IMR-90 (cell line): ENCODE data around the gene CRYGN. TPM values are rescaled to one million over a fixed set of nuclear protein-coding genes. Genes with fewer than 3 reads are reported as not detected.

ENCODE experiments used
- ATAC-seq: fragments of 200-7000 bp; cut with Tn5 transposase; 2 replicates; pipeline ENCODE4 v1.9.1; 2020; ENCODE audit warnings: low read depth, mild to moderate bottlenecking, moderate library complexity
- BruUV-seq: library from RNA; stranded (reverse); fragments of 400-500 nt; replicated peaks from 2 replicates; lab custom pipeline; 2021; lab: Mats Ljungman, UMichigan
- CTCF ChIA-PET: fragments of 300-600 bp; formaldehyde crosslinking; extraction: SDS; loops from one replicate; lab custom pipeline; 2021; ENCODE audit warnings: antibody characterized with exemption; lab: Yijun Ruan, JAX
- POLR2A ChIA-PET: fragments of 300-600 bp; sonication (Branson Sonifier 250); formaldehyde crosslinking; loops from one replicate; lab custom pipeline; 2022; ENCODE audit warnings: antibody characterized with exemption; ENCODE audit not compliant: unreplicated experiment; lab: Charles Lee
- DNase-seq: peaks from one replicate; pipeline ENCODE4 v3.0.0; 2013
- H2AFZ ChIP-seq: replicated peaks from 2 replicates; pipeline ENCODE3; 2013; ENCODE audit warnings: low read length, mild to moderate bottlenecking; ENCODE audit not compliant: poor library complexity
- H2AK5ac ChIP-seq: 2 replicates; pipeline ENCODE4 v1.6.1; 2013; ENCODE audit warnings: low read depth, low read length, inconsistent platforms
- H2AK9ac ChIP-seq: replicated peaks from 2 replicates; pipeline ENCODE3; 2013; ENCODE audit warnings: mild to moderate bottlenecking, low read depth, low read length, moderate library complexity; ENCODE audit not compliant: poor library complexity
- H2BK120ac ChIP-seq: 2 replicates; pipeline ENCODE4 v1.6.1; 2013; ENCODE audit warnings: low read depth, low read length, inconsistent platforms
- H2BK15ac ChIP-seq: 3 replicates; pipeline ENCODE4 v1.6.1; 2013; ENCODE audit warnings: low read depth, low read length, inconsistent platforms
- H2BK20ac ChIP-seq: 2 replicates; pipeline ENCODE4 v1.6.1; 2013; ENCODE audit warnings: low read depth, mild to moderate bottlenecking, inconsistent platforms, low read length, moderate library complexity
- H2BK5ac ChIP-seq: 2 replicates; pipeline ENCODE4 v1.6.1; 2013; ENCODE audit warnings: mild to moderate bottlenecking, low read depth, low read length, inconsistent platforms; ENCODE audit not compliant: poor library complexity, severe bottlenecking
- H3K14ac ChIP-seq: replicated peaks from 2 replicates; pipeline ENCODE4 v1.6.1; 2013; ENCODE audit warnings: low read depth, low read length, inconsistent platforms
- H3K18ac ChIP-seq: 2 replicates; pipeline ENCODE4 v1.6.1; 2013; ENCODE audit warnings: low read depth, low read length, control low read depth
- H3K23ac ChIP-seq: 2 replicates; pipeline ENCODE4 v1.6.1; 2013; ENCODE audit warnings: low read depth, low read length, inconsistent platforms
- H3K27ac ChIP-seq: 2 replicates; pipeline ENCODE4 v1.5.1; 2013; ENCODE audit warnings: mild to moderate bottlenecking, control low read depth, low read length; ENCODE audit not compliant: insufficient read depth
- H3K27me3 ChIP-seq: 2 replicates; pipeline ENCODE4 v1.6.1; 2013; ENCODE audit warnings: low read length; ENCODE audit not compliant: control insufficient read depth, insufficient read depth
- H3K36me3 ChIP-seq: 2 replicates; pipeline ENCODE4 v1.6.1; 2013; ENCODE audit warnings: low read length, mixed read lengths; ENCODE audit not compliant: control insufficient read depth, insufficient read depth
- H3K4ac ChIP-seq: 2 replicates; pipeline ENCODE4 v1.6.1; 2013; ENCODE audit warnings: low read depth, low read length, inconsistent platforms
- H3K4me1 ChIP-seq: 2 replicates; pipeline ENCODE4 v1.6.1; 2013; ENCODE audit warnings: low read length, mixed read lengths; ENCODE audit not compliant: control insufficient read depth, insufficient read depth
- H3K4me2 ChIP-seq: 2 replicates; pipeline ENCODE4 v1.6.1; 2013; ENCODE audit warnings: low read depth, mild to moderate bottlenecking, control low read depth, low read length, moderate library complexity
- H3K4me3 ChIP-seq: 2 replicates; pipeline ENCODE4 v1.5.1; 2013; ENCODE audit warnings: low read depth, mild to moderate bottlenecking, control low read depth, low read length, moderate library complexity; ENCODE audit not compliant: insufficient read depth
- H3K56ac ChIP-seq: 2 replicates; pipeline ENCODE4 v1.6.1; 2013; ENCODE audit warnings: low read length, inconsistent platforms; ENCODE audit not compliant: insufficient read depth; ENCODE audit errors: extremely low read depth
- H3K79me1 ChIP-seq, 2 experiments: 2 replicates each; pipeline ENCODE4 v1.6.1; 2013; ENCODE audit warnings: low read length in 2 of 2, inconsistent platforms in 1 of 2, low read depth in 1 of 2
- H3K9ac ChIP-seq: 2 replicates; pipeline ENCODE4 v1.6.1; 2013; ENCODE audit warnings: low read depth, low read length, control low read depth
- H3K9me1 ChIP-seq: 2 replicates; pipeline ENCODE4 v1.6.1; 2013; ENCODE audit warnings: low read length, inconsistent platforms; ENCODE audit not compliant: insufficient read depth
- H3K9me3 ChIP-seq: 2 replicates; pipeline ENCODE4 v1.6.1; 2013; ENCODE audit warnings: low read length; ENCODE audit not compliant: control insufficient read depth, insufficient read depth
- H4K20me1 ChIP-seq: 2 replicates; pipeline ENCODE4 v1.6.1; 2013; ENCODE audit warnings: low read length, inconsistent platforms; ENCODE audit not compliant: insufficient read depth
- H4K5ac ChIP-seq: 2 replicates; pipeline ENCODE4 v1.6.1; 2013; ENCODE audit warnings: mild to moderate bottlenecking, low read depth, low read length, control low read depth
- H4K8ac ChIP-seq, 2 experiments: 2 replicates each; pipeline ENCODE4 v1.6.1; 2013; ENCODE audit warnings: low read depth in 2 of 2, low read length in 2 of 2, control low read depth in 1 of 2, inconsistent platforms in 1 of 2
- H4K91ac ChIP-seq: 2 replicates; pipeline ENCODE4 v1.6.1; 2013; ENCODE audit warnings: low read depth, low read length, inconsistent platforms; ENCODE audit not compliant: insufficient read depth
- CEBPB ChIP-seq: IDR thresholded peaks from 2 replicates; pipeline ENCODE4 v1.6.1; 2012; ENCODE audit warnings: low read depth, low read length, improper control_type of control experiment
- ELK1 ChIP-seq: fragments of 150-350 bp; IDR thresholded peaks from 2 replicates; pipeline ENCODE4 v1.6.1; 2016; ENCODE audit warnings: low read depth, mild to moderate bottlenecking, low read length, moderate library complexity, borderline replicate concordance
- MAFK ChIP-seq: IDR thresholded peaks from 2 replicates; pipeline ENCODE4 v1.6.1; 2012; ENCODE audit warnings: low read depth, low read length, improper control_type of control experiment
- RAD21 ChIP-seq: IDR thresholded peaks from 2 replicates; pipeline ENCODE4 v1.6.1; 2012; ENCODE audit warnings: low read length, improper control_type of control experiment
- RCOR1 ChIP-seq: IDR thresholded peaks from 2 replicates; pipeline ENCODE4 v1.6.1; 2012; ENCODE audit warnings: mild to moderate bottlenecking, low read length, improper control_type of control experiment; ENCODE audit not compliant: insufficient replicate concordance
- WGBS, 2 experiments: methylation state at CpG; one replicate each; pipeline versions ENCODE4 v1.1.5 to v1.1.7; 2013; ENCODE audit warnings: missing lambda C conversion rate in 2 of 2; ENCODE audit not compliant: insufficient read length in 1 of 2; ENCODE audit errors: extremely low coverage in 2 of 2; 5-methylcytosine and 5-hydroxymethylcytosine counted together
- dilution Hi-C: fragments of 300-500 bp; cut with HindIII; formaldehyde crosslinking; loops from one replicate; pipeline ENCODE4 v1.14.3; 2018; ENCODE audit warnings: low sequenced_read_pairs; ENCODE audit not compliant: unreplicated experiment
- in situ Hi-C: fragments of 300-500 bp; cut with MboI; formaldehyde crosslinking; loops from 3 replicates; pipeline ENCODE4 v1.14.3; 2019; ENCODE audit warnings: low sequenced_read_pairs, inconsistent platforms, mixed read lengths
- intact Hi-C: fragments of 100-400 bp; cut with micrococcal nuclease; formaldehyde crosslinking; loops from 2 replicates; pipeline ENCODE4 v1.10.0; 2022
- polyA plus RNA-seq, 3 experiments: library from polyadenylated mRNA; depleted of rRNA; stranded (reverse); fragments of >200 nt; gene quantifications; 2 replicates each; pipeline ENCODE4 v1.2.3, GENCODE V29; 2012; ENCODE audit warnings: low replicate concordance in 1 of 3
- total RNA-seq: library from RNA; depleted of rRNA; stranded (reverse); fragments of >200 nt; gene quantifications from 2 replicates; pipeline ENCODE4 v1.2.3, GENCODE V29; 2012
- TF ChIP-seq, protein P1 (sequence below): conservative IDR thresholded peaks from 2 replicates; pipeline ENCODE4 v1.5.1; 2012; ENCODE audit warnings: mild to moderate bottlenecking, low read depth, low read length, improper control_type of control experiment

The CRYGN gene
- total and polyA plus RNA-seq, 2 of the 4 experiments (the other 2 are of a cell fraction) = not detected

DNA sequence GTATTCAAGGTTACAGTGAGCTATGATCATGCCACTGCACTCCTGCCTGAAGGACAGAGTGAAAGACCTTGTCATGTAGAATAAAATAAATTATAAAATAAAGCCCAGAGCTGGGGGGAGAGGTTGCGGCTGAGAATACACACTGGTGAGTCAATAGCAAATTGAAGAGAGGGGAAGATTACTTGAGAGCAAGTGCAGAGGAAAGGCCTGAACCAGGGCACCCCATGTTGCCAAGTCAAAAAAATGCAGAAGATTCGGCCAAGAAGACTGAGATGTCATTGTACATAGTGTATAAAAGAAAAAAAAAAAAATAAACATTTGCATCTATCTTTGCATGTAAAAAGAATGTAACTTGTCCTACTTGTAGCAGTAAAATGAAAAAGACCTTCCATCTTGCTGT is 47.3 kb upstream of the CRYGN start:
- dilution Hi-C loops = no loop called here
- intact Hi-C loops = loop anchor here (10.0 kb wide), 1 partner anchor 68 kb away; no protein-coding TSS in a partner anchor
- no peak overlapping the region for H4K91ac ChIP-seq
- H3K4ac ChIP-seq = 0 out of 2 replicates have a peak overlapping the region, but pooled peaks have one; percentile 18
- H2AFZ ChIP-seq = no peak overlapping the region
- no peak overlapping the region for H2BK20ac ChIP-seq
- no peak overlapping the region for H3K27ac ChIP-seq
- no peak overlapping the region for H3K9ac ChIP-seq
- H2BK15ac ChIP-seq = no peak overlapping the region
- in situ Hi-C loops = no loop called here
- peaks cover 27% of the 10 kb centered on the region for H3K36me3 ChIP-seq
- H3K9me1 ChIP-seq = peaks cover 12% of the 10 kb centered on the region
- H3K18ac ChIP-seq = no peak overlapping the region
- no peak overlapping the region for H2BK120ac ChIP-seq
- H3K4me3 ChIP-seq = no peak overlapping the region
- no peaks in the 10 kb centered on the region for H3K27me3 ChIP-seq
- ChIA-PET CTCF (interaction anchor here (0.5 kb wide), 1 partner anchor 31 kb away, joined by 3 read pairs; no protein-coding TSS in a partner anchor), POLR2A (no interaction called here)
- H3K14ac ChIP-seq = no peak overlapping the region
- no peak overlapping the region for H2AK9ac ChIP-seq
- H3K4me2 ChIP-seq = no peak overlapping the region
- peaks cover 16% of the 10 kb centered on the region for H3K4me1 ChIP-seq
- ATAC-seq = no peak
- no CpG with 5 or more reads among the region's 2 CpGs for WGBS, 2 experiments
- H4K8ac ChIP-seq = peak overlapping the region in 1 of 2 experiments; percentile 39; a peak in 1 of 4 replicates
- no peak for TF ChIP-seq RAD21
- no peak for TF ChIP-seq CEBPB
- TF ChIP-seq ELK1 = no peak
- TF ChIP-seq MAFK = no peak
- TF ChIP-seq, protein P1, sequence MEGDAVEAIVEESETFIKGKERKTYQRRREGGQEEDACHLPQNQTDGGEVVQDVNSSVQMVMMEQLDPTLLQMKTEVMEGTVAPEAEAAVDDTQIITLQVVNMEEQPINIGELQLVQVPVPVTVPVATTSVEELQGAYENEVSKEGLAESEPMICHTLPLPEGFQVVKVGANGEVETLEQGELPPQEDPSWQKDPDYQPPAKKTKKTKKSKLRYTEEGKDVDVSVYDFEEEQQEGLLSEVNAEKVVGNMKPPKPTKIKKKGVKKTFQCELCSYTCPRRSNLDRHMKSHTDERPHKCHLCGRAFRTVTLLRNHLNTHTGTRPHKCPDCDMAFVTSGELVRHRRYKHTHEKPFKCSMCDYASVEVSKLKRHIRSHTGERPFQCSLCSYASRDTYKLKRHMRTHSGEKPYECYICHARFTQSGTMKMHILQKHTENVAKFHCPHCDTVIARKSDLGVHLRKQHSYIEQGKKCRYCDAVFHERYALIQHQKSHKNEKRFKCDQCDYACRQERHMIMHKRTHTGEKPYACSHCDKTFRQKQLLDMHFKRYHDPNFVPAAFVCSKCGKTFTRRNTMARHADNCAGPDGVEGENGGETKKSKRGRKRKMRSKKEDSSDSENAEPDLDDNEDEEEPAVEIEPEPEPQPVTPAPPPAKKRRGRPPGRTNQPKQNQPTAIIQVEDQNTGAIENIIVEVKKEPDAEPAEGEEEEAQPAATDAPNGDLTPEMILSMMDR = no peak
- no peak for TF ChIP-seq RCOR1
- H3K9me3 ChIP-seq = no peaks in the 10 kb centered on the region
- H3K56ac ChIP-seq = no peak overlapping the region
- peak overlapping the region; percentile 17 for H2BK5ac ChIP-seq
- no TSS peak for BruUV-seq
- H3K23ac ChIP-seq = no peak overlapping the region
- H2AK5ac ChIP-seq = no peak overlapping the region
- peak; percentile 30 for DNase-seq
- H4K5ac ChIP-seq = no peak overlapping the region
- peaks cover 46 to 84% of the 10 kb centered on the region in 2 experiments for H3K79me1 ChIP-seq
- peaks cover 14% of the 10 kb centered on the region; the same call in 1 of the 2 replicates for H4K20me1 ChIP-seq
